HuH-7 (cell line): ENCODE measurements around the gene SLC38A9.
"Not testable (repeated sequence)": the region's sequence is repeated elsewhere in the genome, so short reads cannot be mapped to it uniquely, and the experiment has no call there.

Experiments used
- DNase-seq: peaks from one replicate; pipeline ENCODE4 v3.0.0; 2011; ENCODE audit warnings: low spot score

The SLC38A9 gene

GRCh38 chr5:55702598-55703345, 9.4 kb downstream of the SLC38A9 start:
- no peak for DNase-seq

GRCh38 chr5:55701462-55702103, 10.5 kb downstream of the SLC38A9 start:
- DNase-seq, result no peak

- no peak for DNase-seq
These were observed 11.4 kb downstream of the SLC38A9 start for GRCh38 chr5:55700745-55701144.

- no peak for DNase-seq
These were observed 13.0 kb downstream of the SLC38A9 start for GRCh38 chr5:55699041-55699688.

GRCh38 chr5:55696704-55697103, 15.4 kb downstream of the SLC38A9 start:
- not testable (repeated sequence) for DNase-seq

- DNase-seq, result no peak
These were observed 17.8 kb downstream of the SLC38A9 start for GRCh38 chr5:55694152-55694830.

GRCh38 chr5:55692509-55692908, 19.6 kb downstream of the SLC38A9 start:
- no peak for DNase-seq

- no peak for DNase-seq
These were observed 20.1 kb downstream of the SLC38A9 start for GRCh38 chr5:55692106-55692417.

- peak; percentile 30 for DNase-seq
These were observed 20.6 kb downstream of the SLC38A9 start for GRCh38 chr5:55691265-55692105.

GRCh38 chr5:55682071-55682470, 30.1 kb downstream of the SLC38A9 start:
- no peak for DNase-seq

GRCh38 chr5:55681301-55681700, 30.8 kb downstream of the SLC38A9 start:
- peak; percentile 10 for DNase-seq

- DNase-seq, result no peak
These were observed 31.8 kb downstream of the SLC38A9 start for GRCh38 chr5:55680353-55680752.

GRCh38 chr5:55679556-55679955, 32.6 kb downstream of the SLC38A9 start:
- DNase-seq, result no peak

- DNase-seq, result no peak
These were observed 37.0 kb downstream of the SLC38A9 start for GRCh38 chr5:55675119-55675518.

- DNase-seq, result no peak
These were observed 37.8 kb downstream of the SLC38A9 start for GRCh38 chr5:55674340-55674739.

GRCh38 chr5:55672477-55672911, 39.6 kb downstream of the SLC38A9 start:
- no peak for DNase-seq

GRCh38 chr5:55671975-55672374, 40.1 kb downstream of the SLC38A9 start:
- no peak for DNase-seq

GRCh38 chr5:55668356-55668755, 43.8 kb downstream of the SLC38A9 start:
- DNase-seq, result no peak

GRCh38 chr5:55667938-55668337, 44.2 kb downstream of the SLC38A9 start:
- no peak for DNase-seq

- no peak for DNase-seq
These were observed 47.1 kb downstream of the SLC38A9 start for GRCh38 chr5:55665065-55665464.

GRCh38 chr5:55657443-55657842, 54.7 kb downstream of the SLC38A9 start:
- DNase-seq, result no peak

- DNase-seq, result no peak
These were observed 61.7 kb downstream of the SLC38A9 start for GRCh38 chr5:55650386-55650785.
